WERI-Rb-1 (cell line): ENCODE data around the gene SERPINA12.

Experiments used
- DNase-seq: peaks from one replicate; pipeline ENCODE4 v3.0.0-alpha.2; 2020
- H3K27ac ChIP-seq: fragments of 250-450 bp; sonication (Bioruptor Pico); 2 replicates; pipeline ENCODE4 v1.5.1; 2020; ENCODE audit warnings: mild to moderate bottlenecking, moderate library complexity
- H3K27me3 ChIP-seq: fragments of 250-450 bp; sonication (Bioruptor Pico); 2 replicates; pipeline ENCODE4 v1.5.1; 2021; ENCODE audit warnings: mild to moderate bottlenecking, low read depth, moderate library complexity; ENCODE audit not compliant: insufficient read depth, severe bottlenecking
- H3K36me3 ChIP-seq: fragments of 250-450 bp; sonication (Bioruptor Pico); 2 replicates; pipeline ENCODE4 v1.5.1; 2020; ENCODE audit warnings: mild to moderate bottlenecking, moderate library complexity
- H3K4me3 ChIP-seq: 2 replicates; pipeline ENCODE4 v1.5.1; 2011; ENCODE audit warnings: low read depth, mild to moderate bottlenecking, control low read depth, low read length
- H3K9me3 ChIP-seq: fragments of 250-450 bp; sonication (Bioruptor Pico); 2 replicates; pipeline ENCODE4 v1.5.1; 2021; ENCODE audit warnings: mild to moderate bottlenecking, moderate library complexity; ENCODE audit not compliant: severe bottlenecking
- TF ChIP-seq, protein P1 (sequence below): IDR thresholded peaks from 2 replicates; pipeline ENCODE4 v1.5.1; 2011; ENCODE audit warnings: low read depth, mild to moderate bottlenecking, control low read depth, inconsistent platforms, low read length

The SERPINA12 gene

DNA sequence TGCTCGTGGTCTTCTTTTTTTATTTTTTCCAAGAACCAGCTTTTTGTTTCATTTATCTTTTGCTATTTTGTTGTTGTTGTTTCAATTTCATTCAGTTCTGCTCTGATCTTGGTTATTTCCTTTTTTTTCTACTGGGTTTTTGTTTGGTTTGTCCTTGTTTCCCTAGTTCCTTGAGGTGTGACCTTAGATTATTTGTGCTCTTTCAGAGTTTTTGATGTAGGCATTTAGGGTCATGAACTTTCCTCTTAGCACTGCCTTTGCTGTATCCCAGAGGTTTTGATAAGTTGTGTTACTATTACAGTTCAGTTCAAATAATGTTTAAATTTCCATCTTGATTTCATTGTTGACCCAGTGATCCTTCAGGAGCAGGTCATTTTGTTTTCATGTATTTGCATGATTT, 53.3 kb downstream of the SERPINA12 start:
- Histone ChIP-seq H3K36me3 (no peaks in the 10 kb centered on the region), H3K27me3 (peaks cover 55% of the 10 kb centered on the region), H3K4me3 (no peak overlapping the region), H3K27ac (no peak overlapping the region), H3K9me3 (no peaks in the 10 kb centered on the region)
- TF ChIP-seq, protein P1, sequence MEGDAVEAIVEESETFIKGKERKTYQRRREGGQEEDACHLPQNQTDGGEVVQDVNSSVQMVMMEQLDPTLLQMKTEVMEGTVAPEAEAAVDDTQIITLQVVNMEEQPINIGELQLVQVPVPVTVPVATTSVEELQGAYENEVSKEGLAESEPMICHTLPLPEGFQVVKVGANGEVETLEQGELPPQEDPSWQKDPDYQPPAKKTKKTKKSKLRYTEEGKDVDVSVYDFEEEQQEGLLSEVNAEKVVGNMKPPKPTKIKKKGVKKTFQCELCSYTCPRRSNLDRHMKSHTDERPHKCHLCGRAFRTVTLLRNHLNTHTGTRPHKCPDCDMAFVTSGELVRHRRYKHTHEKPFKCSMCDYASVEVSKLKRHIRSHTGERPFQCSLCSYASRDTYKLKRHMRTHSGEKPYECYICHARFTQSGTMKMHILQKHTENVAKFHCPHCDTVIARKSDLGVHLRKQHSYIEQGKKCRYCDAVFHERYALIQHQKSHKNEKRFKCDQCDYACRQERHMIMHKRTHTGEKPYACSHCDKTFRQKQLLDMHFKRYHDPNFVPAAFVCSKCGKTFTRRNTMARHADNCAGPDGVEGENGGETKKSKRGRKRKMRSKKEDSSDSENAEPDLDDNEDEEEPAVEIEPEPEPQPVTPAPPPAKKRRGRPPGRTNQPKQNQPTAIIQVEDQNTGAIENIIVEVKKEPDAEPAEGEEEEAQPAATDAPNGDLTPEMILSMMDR, result no peak
- no peak for DNase-seq

DNA sequence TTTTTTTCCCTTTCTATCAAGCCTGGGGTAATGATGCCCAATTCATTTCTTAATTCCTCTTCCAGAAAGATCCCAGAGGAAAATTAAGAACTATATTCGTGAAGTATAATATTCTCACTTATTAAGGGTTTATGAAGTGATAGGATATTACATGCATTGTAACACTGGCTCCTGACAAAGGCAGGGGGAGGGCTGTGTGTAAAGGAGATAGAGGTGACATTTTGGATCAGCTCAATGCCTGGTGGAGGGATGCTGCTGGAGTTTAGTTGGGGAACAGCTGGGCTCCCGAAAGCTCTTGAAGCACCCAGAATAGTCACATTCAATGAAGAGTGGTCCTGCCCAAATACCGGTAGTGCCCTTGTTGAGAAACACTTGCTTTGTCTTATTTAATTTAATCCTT, 57.4 kb downstream of the SERPINA12 start:
- DNase-seq, result no peak
- no peak overlapping the region for H3K27ac ChIP-seq
- H3K4me3 ChIP-seq, result no peak overlapping the region
- TF ChIP-seq, protein P1, result no peak
- H3K36me3 ChIP-seq, result no peaks in the 10 kb centered on the region
- H3K27me3 ChIP-seq, result peaks cover 64% of the 10 kb centered on the region
- no peaks in the 10 kb centered on the region for H3K9me3 ChIP-seq

DNA sequence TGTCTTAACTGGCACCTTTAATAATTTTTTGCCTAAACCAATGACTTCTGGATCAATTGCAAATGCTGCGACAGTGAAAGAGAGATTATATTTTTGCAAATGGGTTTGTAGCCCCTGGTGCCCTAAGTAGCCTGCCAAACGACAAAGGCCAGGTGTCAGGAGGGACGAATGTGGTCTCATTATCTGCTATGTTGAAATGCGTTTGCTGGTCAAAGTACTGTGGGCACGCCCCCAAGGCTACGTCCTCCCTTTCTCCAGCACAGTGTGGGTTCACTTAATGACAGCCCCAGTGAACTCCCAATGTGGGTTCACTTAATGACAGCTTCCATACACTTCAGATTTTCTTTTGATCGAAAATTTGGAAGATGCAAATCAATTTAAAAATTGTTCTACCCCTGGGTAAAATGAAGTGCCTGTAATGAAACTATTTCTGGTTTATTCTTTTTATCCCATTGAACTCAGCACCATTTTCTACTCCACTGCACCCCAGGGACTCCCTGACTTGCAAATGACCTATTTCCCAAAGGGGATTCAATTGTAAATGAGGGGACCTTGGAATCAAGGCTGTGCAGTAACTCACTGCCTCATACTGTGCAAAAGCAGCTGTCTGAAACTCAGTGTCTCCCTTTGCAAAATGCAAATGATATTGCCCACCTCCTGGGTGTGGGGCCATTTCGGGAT, 58.0 kb downstream of the SERPINA12 start:
- H3K27me3 ChIP-seq, result peaks cover 68% of the 10 kb centered on the region
- no peaks in the 10 kb centered on the region for H3K36me3 ChIP-seq
- H3K9me3 ChIP-seq, result no peaks in the 10 kb centered on the region
- TF ChIP-seq, protein P1, result no peak
- DNase-seq, result no peak
- no peak overlapping the region for H3K4me3 ChIP-seq
- no peak overlapping the region for H3K27ac ChIP-seq

DNA sequence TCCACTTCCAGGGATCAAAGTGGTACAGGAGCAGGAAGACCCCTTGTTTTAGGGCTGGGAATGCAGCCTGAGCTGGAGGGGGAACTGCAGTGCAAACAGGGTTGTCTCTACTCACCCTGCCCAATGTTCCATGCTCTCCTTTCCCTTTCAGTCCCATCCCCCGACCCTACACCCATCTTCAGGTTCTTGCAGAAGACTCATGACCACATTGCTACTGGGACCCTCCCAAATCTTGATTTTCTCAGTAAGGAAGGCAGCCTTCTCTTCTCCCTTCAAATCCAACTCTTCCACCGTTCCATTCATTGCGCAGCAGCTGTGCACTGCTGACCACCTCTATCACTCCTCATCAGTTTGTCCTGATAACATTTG, 58.6 kb downstream of the SERPINA12 start:
- Histone ChIP-seq H3K36me3 (no peaks in the 10 kb centered on the region), H3K4me3 (no peak overlapping the region), H3K27me3 (peaks cover 68% of the 10 kb centered on the region), H3K27ac (no peak overlapping the region), H3K9me3 (no peaks in the 10 kb centered on the region)
- no peak for DNase-seq
- TF ChIP-seq, protein P1, result no peak

DNA sequence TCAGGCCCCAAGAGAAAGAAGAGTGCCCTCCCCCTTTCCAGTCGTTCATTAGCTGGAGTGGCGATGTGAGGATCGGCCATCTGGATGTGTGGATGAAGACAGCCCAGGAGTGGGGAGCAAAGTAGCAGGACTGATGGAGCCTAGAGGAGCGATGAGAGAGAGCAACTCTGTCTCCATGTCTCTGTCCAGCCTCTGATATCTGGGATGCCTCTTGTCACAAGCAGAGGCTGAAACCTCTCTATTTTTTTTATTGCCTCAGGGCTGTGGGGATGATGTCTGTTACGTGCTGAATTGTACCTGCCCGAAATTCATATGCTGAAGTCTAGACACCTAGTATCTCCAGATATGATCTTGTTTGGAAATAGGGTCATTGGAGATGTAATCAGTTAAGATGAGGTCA, 59.3 kb downstream of the SERPINA12 start:
- TF ChIP-seq, protein P1, result no peak
- H3K36me3 ChIP-seq, result no peaks in the 10 kb centered on the region
- no peak overlapping the region for H3K27ac ChIP-seq
- no peak for DNase-seq
- H3K9me3 ChIP-seq, result no peaks in the 10 kb centered on the region
- H3K27me3 ChIP-seq, result peaks cover 70% of the 10 kb centered on the region
- no peak overlapping the region for H3K4me3 ChIP-seq
